Lower lobe of right lung (tissue), 2 donors: ENCODE results near the gene OSTF1. TPM values are rescaled to one million over a fixed set of nuclear protein-coding genes. Genes with fewer than 3 reads are reported as not detected.

Source experiments
- ATAC-seq, 2 donors: fragments of 200-7000 bp; cut with Tn5 transposase; one replicate each; pipeline ENCODE4 v1.9.1; 2020 to 2022; ENCODE audit warnings: mild to moderate bottlenecking in 2 of 2, moderate library complexity in 2 of 2
- DNase-seq: peaks from one replicate; pipeline ENCODE4 v3.0.0-alpha.2; 2020
- H3K27ac ChIP-seq: fragments of 200-600 bp; one replicate; pipeline ENCODE4 v1.8.0; 2022
- H3K27me3 ChIP-seq: fragments of 200-600 bp; one replicate; pipeline ENCODE4 v1.8.0; 2022; ENCODE audit warnings: low read depth
- H3K36me3 ChIP-seq: fragments of 200-600 bp; one replicate; pipeline ENCODE4 v1.8.0; 2022; ENCODE audit warnings: mild to moderate bottlenecking
- H3K4me1 ChIP-seq: fragments of 200-600 bp; one replicate; pipeline ENCODE4 v1.8.0; 2022
- H3K4me3 ChIP-seq: fragments of 200-600 bp; one replicate; pipeline ENCODE4 v1.8.0; 2022; ENCODE audit warnings: mild to moderate bottlenecking
- H3K9me3 ChIP-seq: fragments of 200-600 bp; one replicate; pipeline ENCODE4 v1.8.0; 2022
- intact Hi-C: fragments of 100-400 bp; cut with DNase I; formaldehyde crosslinking; loops from one replicate; pipeline ENCODE4 v1.11.0; 2022
- total RNA-seq: library from RNA; stranded (reverse); fragmentation: NEBNext Ultra II Directional; extraction: Animal tissue kit (Norgen Biotek cat#: 25700); gene quantifications from one replicate; pipeline ENCODE4 v1.2.1, GENCODE V29; 2021
- TF ChIP-seq, protein P1 (sequence below): fragments of 200-600 bp; IDR thresholded peaks from one replicate; pipeline ENCODE4 v1.8.0; 2022; ENCODE audit warnings: antibody characterized with exemption, mild to moderate bottlenecking
- donor health status: DM: no; HTN: yes; CAD: no; lungs with severe emphysema.

Gene OSTF1
- total RNA-seq, 1 donor from 2014 or later: 91.2 TPM

DNA sequence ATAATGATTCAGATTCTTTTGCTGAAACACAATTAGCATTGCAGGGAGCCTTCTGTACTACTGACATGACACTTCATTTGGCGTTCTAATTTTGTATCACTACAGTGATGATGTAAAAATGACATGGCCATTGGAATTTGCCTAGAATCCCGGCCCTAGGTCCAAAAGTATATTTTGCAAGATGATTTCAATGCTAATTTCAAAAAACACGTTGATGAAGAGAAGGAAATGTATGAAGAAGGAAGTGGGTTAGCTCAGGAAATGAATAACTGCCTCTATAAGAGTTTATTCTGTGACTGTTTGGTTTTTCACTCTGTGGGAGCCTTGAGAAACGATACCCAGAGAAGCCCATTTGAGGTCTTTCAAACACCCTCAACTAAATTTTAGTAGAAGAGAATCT lies 59.3 kb downstream of the OSTF1 start:
- H3K4me1 ChIP-seq: peaks cover 35% of the 10 kb centered on the region
- H3K36me3 ChIP-seq: peaks cover 56% of the 10 kb centered on the region
- H3K4me3 ChIP-seq: no peak overlapping the region
- no peak for DNase-seq
- TF ChIP-seq, protein P1, sequence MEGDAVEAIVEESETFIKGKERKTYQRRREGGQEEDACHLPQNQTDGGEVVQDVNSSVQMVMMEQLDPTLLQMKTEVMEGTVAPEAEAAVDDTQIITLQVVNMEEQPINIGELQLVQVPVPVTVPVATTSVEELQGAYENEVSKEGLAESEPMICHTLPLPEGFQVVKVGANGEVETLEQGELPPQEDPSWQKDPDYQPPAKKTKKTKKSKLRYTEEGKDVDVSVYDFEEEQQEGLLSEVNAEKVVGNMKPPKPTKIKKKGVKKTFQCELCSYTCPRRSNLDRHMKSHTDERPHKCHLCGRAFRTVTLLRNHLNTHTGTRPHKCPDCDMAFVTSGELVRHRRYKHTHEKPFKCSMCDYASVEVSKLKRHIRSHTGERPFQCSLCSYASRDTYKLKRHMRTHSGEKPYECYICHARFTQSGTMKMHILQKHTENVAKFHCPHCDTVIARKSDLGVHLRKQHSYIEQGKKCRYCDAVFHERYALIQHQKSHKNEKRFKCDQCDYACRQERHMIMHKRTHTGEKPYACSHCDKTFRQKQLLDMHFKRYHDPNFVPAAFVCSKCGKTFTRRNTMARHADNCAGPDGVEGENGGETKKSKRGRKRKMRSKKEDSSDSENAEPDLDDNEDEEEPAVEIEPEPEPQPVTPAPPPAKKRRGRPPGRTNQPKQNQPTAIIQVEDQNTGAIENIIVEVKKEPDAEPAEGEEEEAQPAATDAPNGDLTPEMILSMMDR: no peak
- no peaks in the 10 kb centered on the region for H3K27me3 ChIP-seq
- no peaks in the 10 kb centered on the region for H3K9me3 ChIP-seq
- peak overlapping the region; percentile 4 for H3K27ac ChIP-seq
- intact Hi-C loops: no loop called here
- peak in 1 of 2 donors; percentile 52 for ATAC-seq

DNA sequence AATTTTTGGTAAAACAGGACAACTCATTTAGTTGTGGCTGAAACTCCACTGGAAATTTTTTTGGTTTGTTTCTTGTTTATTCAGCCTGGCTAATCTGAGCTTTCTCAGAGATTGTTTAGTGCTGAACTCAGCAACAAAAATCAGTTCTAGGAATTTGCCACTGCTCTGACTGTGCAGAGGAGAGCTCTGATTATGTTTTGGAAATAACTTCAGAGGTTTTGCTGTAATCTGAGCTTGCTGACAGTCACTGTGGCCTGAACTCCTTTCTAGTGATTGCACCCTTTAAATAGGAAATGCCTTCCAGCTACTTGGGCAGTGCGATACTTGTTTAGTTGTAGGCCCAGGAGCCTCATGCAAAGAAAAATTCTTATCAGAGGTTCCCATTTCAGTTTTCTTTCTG lies 60.2 kb downstream of the OSTF1 start:
- H3K36me3 ChIP-seq: peaks cover 47% of the 10 kb centered on the region
- peaks cover 35% of the 10 kb centered on the region for H3K4me1 ChIP-seq
- no peaks in the 10 kb centered on the region for H3K9me3 ChIP-seq
- TF ChIP-seq, protein P1: no peak
- no peaks in the 10 kb centered on the region for H3K27me3 ChIP-seq
- H3K4me3 ChIP-seq: no peak overlapping the region
- intact Hi-C loops: no loop called here
- ATAC-seq (peak; percentile 23 to 51), DNase-seq (no peak)
- peak overlapping the region; percentile 4 for H3K27ac ChIP-seq

DNA sequence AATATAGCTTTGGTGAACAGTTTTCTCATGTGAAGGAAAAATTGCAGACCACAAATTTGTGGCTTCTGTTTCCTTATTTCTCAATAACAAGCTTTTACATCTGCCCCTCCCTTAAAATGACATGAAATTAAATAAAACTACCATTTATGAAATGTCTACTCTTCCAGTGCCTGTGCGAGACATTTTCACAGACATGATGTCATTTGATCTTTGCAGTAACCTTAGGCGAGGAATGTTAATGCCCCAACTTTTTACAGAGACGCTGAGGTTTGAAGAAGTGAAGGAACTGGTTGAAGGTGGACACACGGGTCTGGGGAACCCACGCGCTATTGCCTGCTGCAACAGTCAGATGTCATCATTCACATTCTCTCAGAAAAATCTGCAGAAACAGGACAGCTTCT lies 61.5 kb downstream of the OSTF1 start:
- peak; percentile 56 for DNase-seq
- H3K9me3 ChIP-seq: no peaks in the 10 kb centered on the region
- peak overlapping the region; percentile 33 for H3K27ac ChIP-seq
- ATAC-seq: peak; percentile 29 to 42
- TF ChIP-seq, protein P1: no peak
- peaks cover 37% of the 10 kb centered on the region for H3K36me3 ChIP-seq
- no peaks in the 10 kb centered on the region for H3K27me3 ChIP-seq
- H3K4me1 ChIP-seq: peaks cover 35% of the 10 kb centered on the region
- intact Hi-C loops: no loop called here
- H3K4me3 ChIP-seq: no peak overlapping the region

GRCh38 chr9:75150512-75150911 lies 62.2 kb downstream of the OSTF1 start:
- no peak for ATAC-seq
- Histone ChIP-seq H3K27ac (peak overlapping the region; percentile 33), H3K9me3 (no peaks in the 10 kb centered on the region), H3K4me3 (no peak overlapping the region), H3K27me3 (no peaks in the 10 kb centered on the region), H3K36me3 (peaks cover 39% of the 10 kb centered on the region), H3K4me1 (peaks cover 35% of the 10 kb centered on the region)
- TF ChIP-seq, protein P1: no peak
- no peak for DNase-seq
- intact Hi-C loops: no loop called here

DNA sequence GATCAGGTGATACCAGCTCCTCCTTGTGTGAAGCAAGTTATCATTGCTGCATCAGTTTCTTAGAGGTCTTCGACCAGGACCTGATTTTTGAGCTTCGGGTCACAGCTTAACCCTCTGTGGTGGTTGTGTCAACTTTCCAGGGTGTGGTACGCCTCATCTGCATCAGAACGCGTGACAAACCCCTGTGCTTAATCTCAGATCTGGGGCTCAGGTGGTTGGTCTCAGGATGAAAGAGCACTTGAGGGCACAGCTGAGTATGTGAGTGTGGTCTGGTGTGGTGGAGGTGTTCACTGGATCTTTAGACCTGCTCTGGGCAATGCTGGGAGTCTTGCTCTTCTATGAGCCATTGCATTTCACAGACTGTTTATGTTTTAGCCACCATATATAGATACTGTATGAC lies 64.1 kb downstream of the OSTF1 start:
- H3K4me1 ChIP-seq: peaks cover 29% of the 10 kb centered on the region
- H3K36me3 ChIP-seq: peaks cover 35% of the 10 kb centered on the region
- H3K27ac ChIP-seq: no peak overlapping the region
- H3K27me3 ChIP-seq: no peaks in the 10 kb centered on the region
- H3K4me3 ChIP-seq: no peak overlapping the region
- no peaks in the 10 kb centered on the region for H3K9me3 ChIP-seq
- no peak for ATAC-seq
- intact Hi-C loops: no loop called here
- no peak for DNase-seq
- TF ChIP-seq, protein P1: no peak

- no peak overlapping the region for H3K27ac ChIP-seq
- DNase-seq: no peak
- no peaks in the 10 kb centered on the region for H3K4me1 ChIP-seq
- H3K36me3 ChIP-seq: peaks cover 26% of the 10 kb centered on the region
- intact Hi-C loops: no loop called here
- no peaks in the 10 kb centered on the region for H3K27me3 ChIP-seq
- no peak for ATAC-seq
- TF ChIP-seq, protein P1: no peak
- no peak overlapping the region for H3K4me3 ChIP-seq
- H3K9me3 ChIP-seq: no peaks in the 10 kb centered on the region
Observed at GRCh38 chr9:75156858-75157257, 68.5 kb downstream of the OSTF1 start.
